HEK293 (cell line): ENCODE measurements around the gene LINGO1.

Experiments used
- CTCF ChIA-PET: fragments of 350-600 bp; formaldehyde crosslinking; extraction: SDS; loops from one replicate; lab custom pipeline; 2021; ENCODE audit warnings: antibody characterized with exemption; lab: Yijun Ruan, JAX
- POLR2A ChIA-PET: fragments of 300-600 bp; formaldehyde crosslinking; extraction: SDS; loops from one replicate; lab custom pipeline; 2020; ENCODE audit warnings: antibody characterized with exemption, inconsistent platforms; lab: Yijun Ruan, JAX
- H3K27ac ChIP-seq: fragments of 200-500 bp; sonication (Bioruptor generic); 2 replicates; pipeline ENCODE4 v1.5.1; 2014; ENCODE audit warnings: low read depth, low read length, control low read depth, inconsistent platforms; ENCODE audit errors: extremely low read depth
- H3K36me3 ChIP-seq, 2 experiments: fragments of 200-500 bp in 1 of 2; sonication (Bioruptor generic) in 1 of 2; 1 replicate in 1 of 2; 2 replicates in 1 of 2; pipeline ENCODE4 v1.5.1; 2014 to 2017; ENCODE audit warnings: inconsistent platforms in 2 of 2, low read length in 2 of 2; ENCODE audit not compliant: control insufficient read depth in 2 of 2, insufficient read depth in 1 of 2
- H3K4me1 ChIP-seq: fragments of 200-500 bp; sonication (Bioruptor generic); 2 replicates; pipeline ENCODE4 v1.5.1; 2014; ENCODE audit warnings: mild to moderate bottlenecking, low read length, inconsistent platforms; ENCODE audit not compliant: control insufficient read depth, insufficient read depth
- H3K4me3 ChIP-seq: 2 replicates; pipeline ENCODE4 v1.5.1; 2011; ENCODE audit warnings: low read depth, mild to moderate bottlenecking, control low read depth, low read length, moderate library complexity
- H3K9me3 ChIP-seq: fragments of 200-500 bp; sonication (Bioruptor generic); 2 replicates; pipeline ENCODE4 v1.5.1; 2014; ENCODE audit warnings: low read depth, low read length, inconsistent platforms; ENCODE audit not compliant: control insufficient read depth, insufficient read depth
- AEBP2 ChIP-seq: fragments of 450-650 bp; formaldehyde crosslinking; IDR thresholded peaks from 2 replicates; pipeline ENCODE4 v1.5.1; 2016; ENCODE audit warnings: missing biosample characterization, missing genetic modification characterization, borderline replicate concordance
- CTCF ChIP-seq: fragments of 450-650 bp; formaldehyde crosslinking; IDR thresholded peaks from 2 replicates; pipeline ENCODE4 v1.5.1; 2016; ENCODE audit warnings: missing biosample characterization, missing genetic modification characterization
- ELK4 ChIP-seq: IDR thresholded peaks from 2 replicates; pipeline ENCODE4 v1.6.1; 2011; ENCODE audit warnings: mild to moderate bottlenecking, low read depth, low read length, borderline replicate concordance
- GLIS1 ChIP-seq: fragments of 450-650 bp; formaldehyde crosslinking; IDR thresholded peaks from 2 replicates; pipeline ENCODE4 v1.5.1; 2016; ENCODE audit warnings: missing biosample characterization, missing genetic modification characterization
- KLF9 ChIP-seq: fragments of 450-650 bp; formaldehyde crosslinking; IDR thresholded peaks from 2 replicates; pipeline ENCODE4 v1.5.1; 2016; ENCODE audit warnings: missing biosample characterization, missing genetic modification characterization, low read depth
- MEIS1 ChIP-seq: sonication (generic); formaldehyde crosslinking; IDR thresholded peaks from 2 replicates; pipeline ENCODE4 v1.8.1; 2022; ENCODE audit warnings: missing genetic modification reagents, mild to moderate bottlenecking, borderline replicate concordance
- REST ChIP-seq: fragments of 450-650 bp; formaldehyde crosslinking; IDR thresholded peaks from 2 replicates; pipeline ENCODE4 v1.5.1; 2016; ENCODE audit warnings: missing biosample characterization, missing genetic modification characterization
- ZBTB21 ChIP-seq: fragments of 450-650 bp; formaldehyde crosslinking; IDR thresholded peaks from 2 replicates; pipeline ENCODE4 v1.5.1; 2017; ENCODE audit warnings: missing biosample characterization, missing genetic modification characterization
- ZBTB7A ChIP-seq: fragments of 450-650 bp; formaldehyde crosslinking; IDR thresholded peaks from 2 replicates; pipeline ENCODE4 v1.5.1; 2016; ENCODE audit warnings: low read depth, missing biosample characterization, missing genetic modification characterization
- ZFHX2 ChIP-seq: fragments of 450-650 bp; formaldehyde crosslinking; conservative IDR thresholded peaks from 2 replicates; pipeline ENCODE4 v1.5.1; 2016; ENCODE audit warnings: missing biosample characterization, missing genetic modification characterization
- ZFP41 ChIP-seq: fragments of 450-650 bp; formaldehyde crosslinking; IDR thresholded peaks from 2 replicates; pipeline ENCODE4 v1.5.1; 2016; ENCODE audit warnings: missing biosample characterization, missing genetic modification characterization, borderline replicate concordance
- ZIC2 ChIP-seq: fragments of 450-650 bp; formaldehyde crosslinking; IDR thresholded peaks from 2 replicates; pipeline ENCODE4 v1.5.1; 2016; ENCODE audit warnings: missing biosample characterization, missing genetic modification characterization
- ZNF112 ChIP-seq: fragments of 450-650 bp; formaldehyde crosslinking; IDR thresholded peaks from 2 replicates; pipeline ENCODE4 v1.5.0; 2017; ENCODE audit warnings: missing biosample characterization, missing genetic modification characterization
- ZNF148 ChIP-seq: fragments of 450-650 bp; formaldehyde crosslinking; IDR thresholded peaks from 2 replicates; pipeline ENCODE4 v1.5.0; 2017; ENCODE audit warnings: missing biosample characterization, missing genetic modification characterization, borderline replicate concordance
- ZNF202 ChIP-seq: fragments of 450-650 bp; formaldehyde crosslinking; IDR thresholded peaks from 2 replicates; pipeline ENCODE4 v1.5.1; 2016; ENCODE audit warnings: missing biosample characterization, missing genetic modification characterization, borderline replicate concordance
- ZNF433 ChIP-seq: fragments of 450-650 bp; formaldehyde crosslinking; IDR thresholded peaks from 2 replicates; pipeline ENCODE4 v1.5.1; 2016; ENCODE audit warnings: missing biosample characterization, missing genetic modification characterization, low read depth
- ZNF488 ChIP-seq: fragments of 450-650 bp; formaldehyde crosslinking; IDR thresholded peaks from 2 replicates; pipeline ENCODE4 v1.5.1; 2016; ENCODE audit warnings: missing biosample characterization, missing genetic modification characterization
- ZNF513 ChIP-seq: fragments of 450-650 bp; IDR thresholded peaks from 2 replicates; pipeline ENCODE4 v1.5.1; 2018; ENCODE audit warnings: missing biosample characterization, missing genetic modification characterization
- ZNF530 ChIP-seq: fragments of 450-650 bp; formaldehyde crosslinking; IDR thresholded peaks from 2 replicates; pipeline ENCODE4 v1.5.1; 2016; ENCODE audit warnings: low read depth, missing biosample characterization, missing genetic modification characterization
- ZNF571 ChIP-seq: fragments of 450-650 bp; formaldehyde crosslinking; IDR thresholded peaks from 2 replicates; pipeline ENCODE4 v1.5.0; 2017; ENCODE audit warnings: missing biosample characterization, missing genetic modification characterization
- ZNF585B ChIP-seq: fragments of 450-650 bp; formaldehyde crosslinking; IDR thresholded peaks from 2 replicates; pipeline ENCODE4 v1.5.1; 2016; ENCODE audit warnings: missing biosample characterization, missing genetic modification characterization
- ZNF660 ChIP-seq: fragments of 450-650 bp; IDR thresholded peaks from 2 replicates; pipeline ENCODE4 v1.5.1; 2018; ENCODE audit warnings: missing biosample characterization, mild to moderate bottlenecking, missing genetic modification characterization
- ZNF843 ChIP-seq: fragments of 450-650 bp; formaldehyde crosslinking; IDR thresholded peaks from 2 replicates; pipeline ENCODE4 v1.5.1; 2016; ENCODE audit warnings: missing biosample characterization, missing genetic modification characterization
- ZSCAN30 ChIP-seq: fragments of 450-650 bp; IDR thresholded peaks from 2 replicates; pipeline ENCODE4 v1.5.1; 2018; ENCODE audit warnings: missing biosample characterization, mild to moderate bottlenecking, missing genetic modification characterization, moderate library complexity

Gene LINGO1

GRCh38 chr15:77653832-77654480 is 21.2 kb upstream of the LINGO1 start (continued):
- no peak for TF ChIP-seq ZNF148
- TF ChIP-seq ZFHX2 (tag by site-specific recombination) = no peak
- no peak for TF ChIP-seq ELK4
- TF ChIP-seq ZIC2 (tag by site-specific recombination) = no peak
- TF ChIP-seq REST = no peak
- no peak for TF ChIP-seq AEBP2 (tag by site-specific recombination)
- no peak for TF ChIP-seq MEIS1 (CRISPR knock-in tag)
- TF ChIP-seq ZNF530 (tag by site-specific recombination) = no peak
- TF ChIP-seq GLIS1 (tag by site-specific recombination) = no peak
- TF ChIP-seq ZNF585B = no peak
- no peak for TF ChIP-seq ZNF843
- TF ChIP-seq ZNF202 (tag by site-specific recombination) = no peak
- TF ChIP-seq, all 188 proteins: peak for 0

GRCh38 chr15:77650265-77650664 is 17.6 kb upstream of the LINGO1 start:
- no peaks in the 10 kb centered on the region for H3K36me3 ChIP-seq
- no peak overlapping the region for H3K27ac ChIP-seq
- no peak overlapping the region for H3K4me3 ChIP-seq
- no peaks in the 10 kb centered on the region for H3K9me3 ChIP-seq
- H3K4me1 ChIP-seq = no peaks in the 10 kb centered on the region
- ChIA-PET POLR2A (no interaction called here), CTCF (interaction anchor here (0.7 to 3.2 kb wide), 4 partner anchors 17 to 171 kb away, joined by 4 to 23 read pairs (median 6); no protein-coding TSS in a partner anchor)
- no peak for TF ChIP-seq ZFP41 (tag by site-specific recombination)
- TF ChIP-seq ZNF112 (tag by site-specific recombination) = no peak
- TF ChIP-seq GLIS1 (tag by site-specific recombination) = 0 out of 2 replicates have a peak, but pooled peaks have one; percentile 32
- no peak for TF ChIP-seq ZSCAN30 (tag by site-specific recombination)
- TF ChIP-seq CTCF (tag by site-specific recombination) = 0 out of 2 replicates have a peak, but pooled peaks have one; percentile 41
- TF ChIP-seq ZBTB7A (tag by site-specific recombination) = no peak
- no peak for TF ChIP-seq ZBTB21 (tag by site-specific recombination)
- no peak for TF ChIP-seq ZNF660 (tag by site-specific recombination)
- TF ChIP-seq ZNF571 (tag by site-specific recombination) = no peak
- TF ChIP-seq KLF9 = no peak
- TF ChIP-seq ZNF513 (tag by site-specific recombination) = no peak
- TF ChIP-seq ZNF433 = no peak
- no peak for TF ChIP-seq ZNF488 (tag by site-specific recombination)
